NCI-H2227 (cell line): Measurements from ENCODE around the gene BRPF1.
"Not testable (repeated sequence)": the region's sequence is repeated elsewhere in the genome, so short reads cannot be mapped to it uniquely, and the experiment has no call there.

ENCODE experiments used
- DNase-seq: peaks from one replicate; lab custom pipeline; 2025; ENCODE audit not compliant: unreplicated experiment; lab: John Stamatoyannopoulos, UW

Gene BRPF1

DNA sequence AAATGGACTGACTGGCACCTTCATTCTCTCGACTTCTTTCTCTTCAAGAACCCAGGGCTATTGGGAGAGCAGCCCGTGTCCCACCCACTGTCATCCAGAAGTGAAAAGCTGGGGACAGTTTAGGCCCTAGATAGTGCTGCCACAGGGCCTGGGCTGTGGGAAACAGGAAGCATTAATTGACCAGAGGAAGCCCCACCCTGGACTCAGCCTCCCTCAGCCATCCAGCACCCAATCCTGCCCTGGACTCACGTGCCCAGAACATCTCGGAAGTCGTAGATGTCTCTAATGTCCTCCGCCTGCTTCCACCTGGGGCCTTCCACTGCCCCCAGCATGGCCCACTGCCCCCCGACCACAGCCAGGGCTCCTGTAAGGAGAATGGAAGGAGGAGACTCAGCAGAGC lies 35.9 kb downstream of the BRPF1 start:
- no peak for DNase-seq

DNA sequence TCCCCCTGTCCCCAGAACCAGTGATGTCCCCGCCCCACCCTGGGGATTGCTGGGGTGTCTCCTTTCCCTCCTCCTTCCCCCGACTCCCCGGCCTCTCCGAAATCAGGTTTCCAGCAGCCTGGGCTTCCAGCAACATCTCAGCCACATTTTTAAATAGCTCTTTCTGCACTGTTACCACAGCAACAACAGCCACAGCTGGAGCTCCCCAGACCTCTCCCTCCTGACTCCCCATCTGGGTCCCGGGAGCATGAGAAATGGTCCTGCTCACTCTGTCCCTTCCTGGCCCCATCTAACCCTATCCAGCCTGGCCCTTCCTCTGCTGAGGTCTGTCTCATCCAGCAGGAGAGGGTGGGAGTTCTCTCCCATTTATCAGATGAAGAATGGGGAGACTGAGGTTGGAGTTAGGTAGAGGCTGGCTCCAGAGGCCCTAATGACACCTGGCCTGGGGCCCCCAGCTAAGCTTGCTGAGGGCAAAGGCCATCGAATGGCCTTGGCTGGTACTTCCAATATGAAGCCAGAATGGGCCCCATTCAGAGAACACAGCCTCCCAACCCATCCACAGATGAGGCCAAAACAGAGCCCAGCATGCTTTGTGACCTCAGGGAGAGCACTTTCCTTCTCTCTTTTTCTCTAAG lies 36.7 kb downstream of the BRPF1 start:
- no peak for DNase-seq

DNA sequence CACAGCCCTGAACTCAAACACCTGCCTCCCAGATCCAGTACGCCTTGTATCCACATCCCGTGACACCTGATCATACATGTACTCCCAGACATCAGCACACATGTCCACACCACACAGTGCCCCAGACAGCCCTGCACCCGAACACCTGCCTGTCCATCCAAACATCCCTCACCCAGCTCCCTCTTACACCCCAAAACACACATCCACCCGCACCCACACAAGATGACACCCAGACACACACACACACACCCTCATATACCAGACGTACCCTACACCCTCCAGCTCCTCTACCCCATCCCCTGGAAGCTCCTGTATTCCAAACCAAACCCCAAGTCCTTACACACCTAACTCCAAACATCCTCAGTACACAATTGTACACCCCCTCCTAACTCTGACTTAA lies 37.5 kb downstream of the BRPF1 start:
- no peak for DNase-seq

DNA sequence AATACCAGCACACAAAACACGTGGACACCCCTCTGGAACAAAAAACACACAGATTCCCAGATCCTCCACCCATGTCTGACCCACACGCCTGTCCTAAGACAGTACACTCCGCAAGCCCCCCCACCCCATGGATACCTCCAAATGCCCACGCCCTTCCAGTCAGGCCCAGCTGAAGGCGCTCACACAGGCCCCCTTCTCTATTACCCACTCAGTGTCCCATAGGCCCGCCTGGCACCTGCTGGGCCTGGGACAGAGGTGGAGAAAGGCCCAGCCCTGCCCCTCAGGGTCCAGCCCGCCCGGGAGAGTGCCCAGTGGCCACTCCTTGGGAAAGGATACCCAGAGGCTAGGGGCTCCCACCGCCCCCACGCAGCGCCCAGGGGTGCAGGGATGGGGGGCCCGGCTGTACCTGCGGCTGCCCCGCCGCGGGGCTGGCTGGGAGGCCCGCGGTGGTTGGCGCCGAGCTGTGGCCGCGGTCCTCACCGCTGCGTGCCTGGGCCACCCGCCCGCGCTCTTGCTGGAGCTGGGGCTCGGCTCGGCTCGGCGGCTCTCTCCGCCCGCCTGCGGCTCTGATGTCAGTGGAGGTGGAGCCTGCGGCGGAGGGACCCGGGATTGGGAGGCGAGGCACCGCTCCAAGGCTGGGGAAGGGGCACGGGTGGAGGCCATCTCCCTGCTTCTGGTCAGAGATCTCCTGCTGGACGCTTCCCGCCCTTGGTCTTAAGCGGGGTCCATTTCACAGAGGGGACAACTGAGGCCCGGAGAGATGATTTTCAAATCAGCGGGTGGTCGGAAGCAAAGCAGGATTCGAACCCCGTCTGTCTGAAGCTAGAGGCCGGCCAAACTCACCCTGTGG lies 38.1 kb downstream of the BRPF1 start, which contains the start of gene CAMK1:
Gene CAMK1, minus strand, starts transcription at position 522 of the 850 bp plus-strand sequence. CDS start 2,198 bp downstream, outside the sequence.
- peak; percentile 81 for DNase-seq

DNA sequence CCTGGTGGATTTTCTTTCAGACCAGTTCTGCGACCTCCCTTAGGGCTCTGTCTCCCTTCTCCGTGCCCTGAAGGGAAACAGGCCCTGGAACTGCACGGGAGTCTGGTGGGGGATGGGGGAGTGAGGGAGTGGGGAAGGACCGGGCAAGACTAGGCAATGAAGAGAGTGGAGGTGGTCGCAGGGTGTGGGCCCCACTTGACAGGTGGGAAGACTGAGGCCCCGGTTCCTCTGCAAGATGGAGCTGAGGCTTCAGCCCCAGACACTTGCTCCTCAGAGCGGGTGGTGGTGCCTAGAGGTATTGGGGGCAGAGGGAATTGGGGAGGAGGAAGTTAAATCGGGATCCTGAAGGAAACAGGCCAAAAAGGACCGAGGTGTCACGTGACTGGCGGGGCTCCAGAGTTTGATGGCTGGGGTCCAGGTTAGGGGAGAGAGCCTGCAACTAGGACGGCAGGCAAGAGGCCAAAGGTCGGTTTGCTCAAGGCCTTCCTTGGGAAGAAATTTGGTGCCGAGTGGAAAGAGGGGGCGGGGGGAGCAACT lies 38.8 kb downstream of the BRPF1 start:
- DNase-seq, result no peak

DNA sequence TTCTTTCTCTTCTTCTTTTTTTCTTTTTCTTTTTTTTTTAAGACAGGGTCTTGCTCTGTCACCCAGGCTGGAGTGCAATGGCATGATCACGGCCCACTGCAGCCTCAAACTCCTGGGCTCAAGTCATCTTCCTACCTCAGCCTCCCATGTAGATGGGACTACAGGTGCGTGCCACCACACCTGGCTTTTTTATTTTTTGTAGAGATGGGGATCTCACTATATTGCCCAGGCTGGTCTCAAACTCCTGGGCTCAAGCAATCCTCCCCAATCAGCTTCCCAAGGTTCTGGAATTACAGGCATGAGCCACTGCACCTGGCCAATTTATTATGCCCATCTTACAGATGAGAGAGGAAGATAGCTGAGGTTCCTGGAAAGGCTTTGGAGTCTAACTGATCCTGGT lies 39.5 kb downstream of the BRPF1 start:
- not testable (repeated sequence) for DNase-seq

DNA sequence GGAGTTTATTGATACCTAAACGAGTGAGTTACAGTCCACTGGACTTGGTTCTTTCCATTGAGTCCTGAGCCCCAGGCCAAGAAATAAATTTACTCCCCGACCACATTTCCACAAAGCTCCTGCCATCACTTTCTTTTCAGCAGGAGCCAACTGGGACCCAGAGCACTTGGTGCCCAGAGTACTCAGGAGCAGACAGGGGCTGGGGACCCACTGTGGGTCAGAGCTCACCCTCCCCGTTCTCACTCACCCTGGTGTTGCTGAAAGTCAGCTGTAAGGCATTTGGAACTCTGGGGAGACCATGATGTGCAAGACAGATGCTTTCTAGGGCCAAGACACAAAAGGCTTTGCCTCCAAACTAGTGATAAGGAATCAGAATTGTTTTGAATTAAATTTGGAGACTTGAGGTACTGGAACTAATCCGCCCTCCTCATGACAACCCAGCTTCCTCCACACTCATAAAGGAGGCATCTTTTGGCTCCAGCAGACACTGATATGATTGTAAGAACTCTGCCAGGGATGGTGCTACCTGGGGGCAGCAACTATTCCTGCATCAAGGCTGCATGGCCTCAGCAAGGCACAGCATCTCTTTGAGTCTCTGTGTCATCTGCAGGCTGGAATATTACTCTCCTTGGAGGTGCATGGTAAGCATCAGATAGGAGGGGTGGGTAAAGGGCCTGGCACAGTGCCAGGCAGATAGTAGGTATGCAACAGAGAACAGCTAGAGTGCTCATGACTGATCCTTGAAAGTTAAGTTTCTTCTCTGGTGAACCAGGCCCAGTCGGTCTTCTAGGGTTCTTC lies 45.6 kb downstream of the BRPF1 start:
- no peak for DNase-seq

DNA sequence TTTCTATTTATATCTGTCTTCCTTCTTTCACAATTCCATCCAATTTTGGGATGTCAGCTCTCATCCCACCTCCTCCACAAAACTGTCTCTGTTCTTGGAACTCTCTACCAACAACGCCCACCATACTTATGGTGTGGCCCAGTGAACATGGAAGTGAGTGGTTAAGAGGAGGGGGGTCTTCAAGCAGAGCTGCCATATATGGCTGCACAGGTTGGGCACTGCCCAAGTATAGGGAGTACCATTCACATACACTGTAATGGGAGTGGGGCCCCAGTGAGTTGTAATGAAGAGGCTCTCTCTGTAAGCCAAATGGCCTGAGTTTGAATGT lies 46.1 kb downstream of the BRPF1 start:
- no peak for DNase-seq

DNA sequence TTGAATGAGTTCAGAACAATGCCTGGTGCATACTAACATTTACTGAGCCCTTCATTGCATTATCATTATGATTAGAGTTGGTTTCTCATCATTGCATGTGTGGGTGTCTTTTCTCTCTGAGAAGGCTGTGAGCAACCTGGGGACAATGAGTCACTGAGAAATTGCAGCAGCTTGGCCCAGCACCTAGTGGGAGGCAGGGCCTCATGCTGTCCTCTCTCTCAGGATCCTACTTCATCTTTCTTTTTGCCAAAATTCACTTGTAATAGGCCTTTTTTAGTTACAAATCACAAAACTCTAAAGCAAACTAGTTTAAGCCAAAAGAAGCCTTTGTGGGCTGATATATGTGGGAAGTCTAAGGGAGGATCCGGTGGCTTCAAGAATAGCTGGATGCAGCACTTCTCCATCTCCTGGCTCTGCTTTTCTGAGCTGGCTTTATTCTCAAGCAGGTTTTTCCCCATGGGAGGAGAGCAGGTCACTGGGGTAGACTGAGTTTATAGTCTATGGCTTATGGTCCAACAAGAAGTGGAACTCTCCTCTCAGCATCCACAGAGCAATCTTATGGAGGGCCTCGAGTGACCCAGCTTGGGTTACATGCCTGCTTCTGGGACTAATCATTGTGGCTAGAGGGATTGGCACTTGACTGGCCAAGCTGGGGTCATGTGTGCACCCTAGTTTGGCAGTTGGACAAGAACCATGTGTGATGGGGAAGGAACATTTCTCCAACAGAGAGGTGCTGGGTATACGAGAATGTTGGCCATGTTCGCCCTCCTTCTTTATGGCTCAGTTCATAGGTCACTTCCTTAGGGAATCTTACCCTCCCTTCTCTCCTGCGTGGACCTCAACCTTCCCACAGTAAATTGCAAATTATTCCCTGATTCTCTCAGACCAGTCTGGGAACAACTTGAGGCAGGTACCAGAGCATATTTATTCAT lies 46.9 kb downstream of the BRPF1 start:
- no peak for DNase-seq

DNA sequence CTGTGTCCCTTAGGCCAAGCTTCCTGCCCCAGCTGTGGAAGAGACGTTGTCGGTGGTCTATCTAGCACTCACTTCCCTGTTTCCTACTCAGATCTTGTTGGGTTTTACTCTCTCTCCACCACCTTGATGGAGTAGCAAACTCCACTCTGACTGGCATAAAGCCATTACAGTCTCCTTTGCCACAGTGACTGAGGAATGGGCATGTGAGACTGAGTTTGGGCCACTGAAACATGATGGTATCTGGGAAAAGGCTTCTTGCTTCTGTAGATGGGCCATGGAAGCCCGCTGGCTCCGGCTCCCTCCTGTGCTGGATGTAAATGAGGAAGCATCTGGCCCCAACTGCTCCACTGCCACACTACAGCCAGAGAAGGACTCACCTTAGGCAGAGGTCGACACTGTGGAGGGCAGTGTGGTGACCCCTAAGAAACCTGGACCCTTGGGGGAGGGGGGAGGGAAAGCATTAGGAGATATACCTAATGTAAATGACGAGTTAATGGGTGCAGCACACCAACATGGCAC lies 47.6 kb downstream of the BRPF1 start:
- no peak for DNase-seq

DNA sequence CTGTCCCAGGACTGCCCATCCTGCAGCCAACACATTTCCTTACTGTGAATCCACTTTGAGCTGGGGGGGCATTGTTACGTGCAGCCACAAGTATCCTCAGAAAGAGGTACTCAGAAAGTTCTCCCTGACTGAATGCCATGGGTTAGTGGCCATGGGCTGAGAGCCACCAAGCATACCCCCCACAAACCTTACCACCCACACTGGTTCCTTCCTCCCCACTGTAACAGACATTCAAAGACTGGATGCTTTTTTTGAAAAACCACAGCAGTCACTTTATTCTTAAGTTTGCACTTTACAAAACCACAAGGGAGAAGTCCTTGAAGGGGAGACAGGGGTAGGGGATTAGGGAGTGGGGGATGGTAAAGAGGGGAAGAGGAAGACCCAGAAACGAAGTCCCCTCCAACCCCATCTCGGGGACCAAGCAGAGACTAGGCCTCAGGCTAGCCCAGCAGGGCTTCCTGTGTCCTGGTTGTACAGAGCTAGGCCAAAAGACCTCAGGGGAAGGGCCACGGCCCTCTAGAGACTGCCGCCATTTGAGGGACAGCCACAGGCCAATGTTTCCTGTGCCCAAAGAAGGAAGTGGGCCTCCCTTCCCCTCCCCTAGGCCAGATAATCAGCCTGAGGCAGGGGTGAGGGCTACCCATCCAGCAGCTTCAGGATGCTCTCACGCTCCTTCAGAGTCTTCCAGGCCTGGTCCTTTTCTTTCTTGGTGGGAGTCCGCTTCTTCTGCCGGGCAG lies 48.4 kb downstream of the BRPF1 start:
- no peak for DNase-seq

DNA sequence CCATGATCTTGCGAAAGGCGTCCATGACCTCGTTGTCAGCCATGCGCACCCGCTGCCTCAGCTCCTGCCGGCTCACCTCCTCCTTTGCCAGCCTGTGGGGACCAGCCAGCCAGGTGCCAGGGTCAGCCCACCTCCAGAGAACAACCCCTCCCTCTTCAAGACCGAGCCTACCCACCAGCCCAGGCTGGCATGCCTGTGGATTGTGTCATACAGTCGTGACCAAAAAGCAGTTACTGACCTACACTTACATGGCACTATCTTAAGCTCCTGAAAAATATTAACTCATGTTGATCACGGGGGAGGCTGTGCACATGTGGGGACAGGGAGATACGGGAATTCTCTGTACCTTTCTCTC lies 48.9 kb downstream of the BRPF1 start:
- DNase-seq, result no peak

DNA sequence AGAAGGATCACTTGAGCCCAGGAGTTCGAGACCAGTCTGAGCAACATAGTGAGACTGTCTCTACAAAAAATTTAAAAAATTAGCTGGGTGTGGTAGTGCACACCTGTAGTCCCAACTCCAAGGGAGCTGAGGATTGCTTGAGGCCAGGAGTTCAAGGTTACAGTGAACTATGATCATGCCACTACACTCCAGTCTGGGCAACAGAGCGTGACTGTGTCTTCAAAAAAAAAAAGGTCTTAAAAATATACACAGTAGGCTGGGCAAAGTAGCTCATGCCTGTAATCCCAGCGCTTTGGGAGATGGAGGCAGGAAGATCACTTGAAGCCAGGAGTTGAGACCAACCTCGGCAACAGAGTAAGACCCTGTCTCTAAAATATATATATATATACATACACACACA lies 49.4 kb downstream of the BRPF1 start:
- DNase-seq, result no peak

DNA sequence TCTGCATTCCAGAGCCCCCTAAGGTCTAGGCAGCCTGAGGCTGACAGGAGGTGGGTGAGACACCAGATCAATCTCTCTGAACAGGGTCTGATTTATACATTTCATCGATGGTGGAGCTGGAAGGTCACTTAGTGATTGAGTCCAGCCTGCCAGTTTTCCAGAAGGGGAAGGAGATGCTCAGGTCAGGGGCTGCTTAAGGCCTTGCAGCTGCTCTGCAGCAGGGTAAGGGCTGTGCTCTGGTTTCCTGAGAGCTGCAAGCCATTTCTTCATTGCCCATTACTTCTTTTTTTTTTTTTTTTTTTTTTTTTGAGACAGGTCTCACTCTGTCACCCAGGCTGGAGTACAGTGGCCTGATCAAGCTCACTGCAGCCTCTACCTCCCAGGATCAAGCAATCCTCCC lies 50.0 kb downstream of the BRPF1 start:
- DNase-seq, result no peak

DNA sequence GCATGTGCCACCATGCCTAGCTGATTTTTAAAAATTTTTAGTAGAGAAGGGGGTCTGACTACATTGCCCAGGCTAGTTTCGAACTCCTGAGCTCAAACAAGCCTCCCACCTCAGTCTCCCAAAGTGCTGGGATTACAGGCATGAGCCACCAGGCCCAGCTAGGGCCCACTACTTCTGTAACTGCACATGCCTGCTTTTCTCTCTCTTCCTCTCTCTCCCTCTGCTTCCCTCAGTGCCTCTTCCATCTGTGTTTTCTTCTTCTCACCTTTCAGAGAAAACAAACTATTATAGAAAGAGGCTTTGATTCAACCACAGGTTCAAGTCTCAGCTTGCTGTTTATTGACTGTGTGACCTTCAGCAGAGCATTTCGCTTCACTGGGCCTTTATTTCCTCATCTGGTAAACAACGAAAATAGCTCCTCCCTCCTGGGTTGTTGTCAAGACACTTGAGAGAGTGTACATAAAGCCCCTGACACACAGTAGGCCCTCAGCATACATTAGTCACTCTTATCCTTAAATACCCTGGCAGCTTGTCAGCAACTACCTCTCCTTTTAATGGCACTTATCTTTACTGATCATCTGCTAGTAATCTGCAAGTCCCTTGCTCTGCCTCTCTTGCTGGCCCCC lies 50.6 kb downstream of the BRPF1 start:
- DNase-seq, result no peak

DNA sequence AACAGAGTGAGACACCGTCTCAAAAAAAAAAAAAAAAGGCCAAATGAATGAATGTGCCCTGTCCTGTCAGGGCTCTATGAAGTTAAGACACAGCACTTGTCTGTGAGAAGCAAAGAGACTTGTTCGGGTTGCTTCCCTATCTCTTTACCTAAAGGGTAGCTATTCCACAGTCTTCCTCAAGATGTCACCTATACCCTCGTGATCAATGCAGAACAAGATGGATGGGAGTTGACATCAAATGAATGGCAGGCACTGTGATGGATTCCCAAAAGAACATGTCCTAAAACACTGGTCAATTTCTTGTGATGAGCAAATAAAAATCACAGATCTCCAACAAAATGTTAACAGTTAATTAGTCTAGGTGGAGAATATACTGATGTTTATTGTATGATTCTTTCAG lies 51.2 kb downstream of the BRPF1 start:
- DNase-seq, result no peak

DNA sequence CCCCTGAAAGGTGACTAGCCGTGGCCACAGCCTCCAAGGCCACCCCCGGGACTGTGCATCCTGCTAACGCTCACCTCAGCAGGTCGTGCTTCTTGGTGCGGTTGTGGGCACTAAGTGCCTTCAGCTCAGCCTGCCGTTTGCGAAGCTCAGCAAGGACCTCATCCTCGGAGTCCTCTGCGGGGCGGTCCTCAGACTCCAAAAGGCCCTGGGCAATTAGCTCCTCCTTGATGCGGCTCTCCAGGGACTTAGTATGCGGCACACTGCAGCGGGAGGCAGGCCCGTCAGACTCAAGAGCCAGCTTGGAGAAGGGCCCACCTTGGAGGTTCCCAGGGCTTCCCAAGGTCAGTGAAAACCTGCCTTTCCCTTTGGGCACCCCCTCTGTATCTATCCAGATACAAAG lies 52.4 kb downstream of the BRPF1 start:
- DNase-seq, result no peak

DNA sequence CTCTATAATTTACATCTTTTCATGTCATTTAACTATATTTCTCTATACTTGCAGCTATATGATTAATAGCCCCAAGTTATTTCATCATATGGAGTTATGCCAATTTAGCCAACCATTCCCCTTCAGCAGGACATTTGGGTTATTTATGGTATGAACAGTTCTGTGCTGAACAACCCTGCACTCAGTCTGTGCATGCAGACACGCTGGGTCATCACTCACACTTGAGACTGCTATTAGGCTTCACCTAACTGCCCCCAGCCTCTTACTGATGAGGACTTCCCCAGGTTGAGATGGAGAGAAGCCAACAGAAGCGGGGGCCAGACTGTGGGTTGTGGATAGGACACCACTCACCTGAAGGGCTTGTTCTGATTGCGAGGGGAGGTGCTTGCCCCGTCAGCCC lies 53.4 kb downstream of the BRPF1 start:
- DNase-seq, result peak; percentile 13

DNA sequence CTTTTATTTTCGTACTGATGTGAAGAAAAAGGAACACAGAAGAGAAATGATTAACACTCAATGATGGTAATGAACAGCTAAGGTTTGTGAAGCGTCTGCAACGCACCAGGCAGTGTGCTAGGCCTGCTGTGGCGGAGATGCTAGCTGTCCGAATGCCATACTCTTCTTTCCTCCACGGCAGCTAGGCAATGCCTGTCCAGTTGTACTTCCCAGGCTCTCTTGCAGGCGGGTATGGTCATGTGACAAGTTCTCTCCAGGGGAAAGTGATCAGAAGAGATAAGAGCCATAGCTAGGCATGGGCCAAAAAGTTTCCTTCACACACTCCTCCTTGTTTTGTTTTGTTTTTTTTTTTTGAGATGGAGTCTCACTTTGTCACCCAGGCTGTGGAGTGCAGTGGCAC lies 54.1 kb downstream of the BRPF1 start:
- no peak for DNase-seq
